HL-60 (cell line): Measurements from ENCODE around the gene SWI5.

Experiments
- DNase-seq, 2 experiments: peaks; one replicate each; pipeline ENCODE4 v3.0.0-alpha.2; 2010 to 2020; ENCODE audit warnings: low read depth in 1 of 2, low spot score in 1 of 2
- H3K27ac ChIP-seq: fragments of 250-450 bp; sonication (Bioruptor Pico); replicated peaks from 2 replicates; pipeline ENCODE4 v1.5.1; 2020; ENCODE audit warnings: mild to moderate bottlenecking, moderate library complexity
- H3K27me3 ChIP-seq: fragments of 250-450 bp; sonication (Bioruptor Pico); 2 replicates; pipeline ENCODE4 v1.5.1; 2021; ENCODE audit warnings: mild to moderate bottlenecking, moderate library complexity; ENCODE audit not compliant: insufficient read depth, poor library complexity, severe bottlenecking
- H3K4me3 ChIP-seq: replicated peaks from 2 replicates; pipeline ENCODE4 v1.5.1; 2011; ENCODE audit warnings: mild to moderate bottlenecking, control low read depth, low read length; ENCODE audit not compliant: insufficient read depth
- CTCF ChIP-seq: IDR thresholded peaks from one replicate; pipeline ENCODE4 v1.5.1; 2011; ENCODE audit warnings: low read length, control low read depth, inconsistent platforms; ENCODE audit not compliant: insufficient read depth
- GABPA ChIP-seq: IDR thresholded peaks from 2 replicates; pipeline ENCODE4 v1.6.1; 2012; ENCODE audit warnings: low read depth
- POLR2AphosphoS5 ChIP-seq: IDR thresholded peaks from 2 replicates; pipeline ENCODE4 v1.6.1; 2012; ENCODE audit warnings: low read depth
- REST ChIP-seq: IDR thresholded peaks from 2 replicates; pipeline ENCODE4 v1.6.1; 2012; ENCODE audit warnings: low read depth; ENCODE audit not compliant: insufficient replicate concordance
- SPI1 ChIP-seq: IDR thresholded peaks from 2 replicates; pipeline ENCODE4 v1.6.1; 2012; ENCODE audit warnings: low read depth, mild to moderate bottlenecking, borderline replicate concordance

SWI5 gene

GRCh38 chr9:128323212-128323730 is 47.2 kb downstream of the SWI5 start:
- Histone ChIP-seq H3K27me3 (no peaks in the 10 kb centered on the region), H3K27ac (peak overlapping the region; percentile 97), H3K4me3 (peak overlapping the region; percentile 69)
- DNase-seq: no peak
- TF ChIP-seq SPI1: no peak
- TF ChIP-seq POLR2AphosphoS5: no peak
- TF ChIP-seq CTCF: no peak
- TF ChIP-seq REST: no peak
- no peak for TF ChIP-seq GABPA

- peak overlapping the region; percentile 97 for H3K27ac ChIP-seq
- no peak for TF ChIP-seq POLR2AphosphoS5
- no peak for TF ChIP-seq REST
- TF ChIP-seq CTCF: no peak
- TF ChIP-seq GABPA: no peak
- no peak for TF ChIP-seq SPI1
- peak overlapping the region; percentile 69 for H3K4me3 ChIP-seq
- peak in 1 of 2 experiments; percentile 70 for DNase-seq
- no peaks in the 10 kb centered on the region for H3K27me3 ChIP-seq
Observed at GRCh38 chr9:128323791-128324190, 47.7 kb downstream of the SWI5 start.

- peak overlapping the region; percentile 97; the same call in 1 of the 2 replicates for H3K27ac ChIP-seq
Observed at GRCh38 chr9:128324401-128324800, 48.3 kb downstream of the SWI5 start.

More at GRCh38 chr9:128324401-128324800, 48.3 kb downstream of the SWI5 start:
- Histone ChIP-seq H3K27me3 (no peaks in the 10 kb centered on the region), H3K4me3 (no peak overlapping the region)
- DNase-seq: no peak
- TF ChIP-seq REST (no peak), GABPA (no peak), POLR2AphosphoS5 (no peak), CTCF (no peak), SPI1 (no peak)
